Pancreas (tissue), 10 donors: ENCODE results near the gene IL9. TPM values are rescaled to one million over a fixed set of nuclear protein-coding genes. Genes with fewer than 3 reads are reported as not detected.

Experiments
- ATAC-seq, 4 donors: fragments of 200-7000 bp; cut with Tn5 transposase; one replicate each; pipeline versions ENCODE4 v1.8.0 to v1.9.1; 2020; ENCODE audit warnings: mild to moderate bottlenecking in 4 of 4, moderate library complexity in 4 of 4
- DNase-seq, 6 donors: peaks; one replicate each; pipeline ENCODE4 v3.0.0-alpha.2; 2020
- FAIRE-seq: peaks from 2 replicates; lab custom pipeline; 2012; peaks lifted over from hg19 to GRCh38; lab: Jason Lieb, UNC
- H3K27ac ChIP-seq, 4 donors: fragments of 200-600 bp; sonication (generic); 1 replicate in 3 of 4; 2 replicates in 1 of 4; pipeline versions ENCODE4 v1.5.0 to v1.8.0; 2020
- H3K27me3 ChIP-seq, 4 donors: fragments of 200-600 bp; one replicate each; pipeline ENCODE4 v1.8.0; 2021
- H3K36me3 ChIP-seq, 3 donors: fragments of 200-600 bp; sonication (generic) in 1 of 3; one replicate each; pipeline versions ENCODE4 v1.5.0 to v1.8.0; 2020 to 2021
- H3K4me1 ChIP-seq, 3 donors: fragments of 200-600 bp; one replicate each; pipeline ENCODE4 v1.8.0; 2021
- H3K4me3 ChIP-seq, 4 donors: fragments of 200-600 bp; sonication (generic) in 2 of 4; one replicate each; pipeline versions ENCODE4 v1.5.0 to v1.8.0; 2020 to 2021
- H3K9me3 ChIP-seq, 4 donors: fragments of 200-600 bp; one replicate each; pipeline ENCODE4 v1.8.0; 2021
- WGBS, 2 donors: extraction: QIAGEN DNeasy Blood & Tissue Kit; methylation state at CpG; one replicate each; pipeline ENCODE4 v1.1.7; 2013; 5-methylcytosine and 5-hydroxymethylcytosine counted together
- intact Hi-C, 3 donors: fragments of 100-400 bp; cut with DNase I; formaldehyde crosslinking; loops; one replicate each; pipeline versions ENCODE4 v1.11.1 to v1.14.2; 2022
- polyA plus RNA-seq, 2 donors: library from polyadenylated mRNA; stranded (reverse); fragments of 200-250 nt; gene quantifications; one replicate each; pipeline ENCODE4 v1.2.3, GENCODE V29; 2013
- total RNA-seq, 6 donors: library from RNA; stranded (reverse); fragmentation: NEBNext Ultra II Directional in 4 of 6; extraction: Animal tissue kit (Norgen Biotek cat#: 25700) in 4 of 6; gene quantifications; one replicate each; pipeline versions ENCODE4 v1.2.1 to v1.2.4, GENCODE V29; 2021 to 2023
- TF ChIP-seq, protein P1 (sequence below), 4 donors: fragments of 200-600 bp; sonication (generic) in 3 of 4; IDR thresholded peaks; one replicate each; pipeline versions ENCODE4 v1.5.0 to v1.8.0; 2021; ENCODE audit warnings: antibody characterized with exemption in 4 of 4
- donor health status: healthy with polysubstance abuse.
- donor health status: DM: no; HTN: no; CAD: no; lungs with moderate emphysema.
- donor health status: DM: no; HTN: no; CAD: no.
- donor health status: control.
- donor health status: control.
- donor health status: Bipolar disorder and iron deficiency.
- donor health status: DM: yes; HTN: yes; CAD: no.
- donor health status: DM: no; HTN: no; CAD: no.
- donor health status: DM: no; HTN: no; CAD: no.
- donor health status: DM: yes; HTN: yes; CAD: no.

Gene IL9
- total and polyA plus RNA-seq, 8 donors = not detected

DNA sequence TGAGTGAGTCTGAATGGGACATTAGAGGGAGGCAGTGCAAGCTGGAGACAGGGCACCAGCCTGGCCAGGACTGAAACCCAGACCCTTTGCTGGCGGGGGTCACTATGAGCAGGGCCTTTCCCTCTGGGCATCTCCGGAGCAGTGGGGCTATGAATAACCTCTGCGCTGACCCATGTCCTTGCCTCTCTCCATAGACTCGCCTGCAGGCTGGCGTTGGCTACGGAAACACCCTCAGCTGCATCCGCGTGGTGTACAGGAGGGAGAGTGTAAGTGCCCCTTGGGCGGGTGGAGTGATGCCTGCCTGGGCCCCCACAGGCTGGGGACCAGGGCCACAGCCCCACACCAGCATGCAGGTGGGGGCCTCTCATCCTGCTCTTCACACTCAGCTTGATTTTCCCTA is 45.4 kb downstream of the IL9 start:
- H3K4me3 ChIP-seq = no peak overlapping the region
- 91 to 92% methylated on average over 9 of the region's 9 CpGs for WGBS, 2 donors
- H3K9me3 ChIP-seq = no peaks in the 10 kb centered on the region
- H3K27ac ChIP-seq = no peak overlapping the region
- H3K27me3 ChIP-seq = no peaks in the 10 kb centered on the region
- intact Hi-C loops = no loop called here
- DNase-seq (no peak), FAIRE-seq (no peak), ATAC-seq (no peak)
- no peaks in the 10 kb centered on the region for H3K4me1 ChIP-seq
- no peaks in the 10 kb centered on the region for H3K36me3 ChIP-seq
- TF ChIP-seq, protein P1, sequence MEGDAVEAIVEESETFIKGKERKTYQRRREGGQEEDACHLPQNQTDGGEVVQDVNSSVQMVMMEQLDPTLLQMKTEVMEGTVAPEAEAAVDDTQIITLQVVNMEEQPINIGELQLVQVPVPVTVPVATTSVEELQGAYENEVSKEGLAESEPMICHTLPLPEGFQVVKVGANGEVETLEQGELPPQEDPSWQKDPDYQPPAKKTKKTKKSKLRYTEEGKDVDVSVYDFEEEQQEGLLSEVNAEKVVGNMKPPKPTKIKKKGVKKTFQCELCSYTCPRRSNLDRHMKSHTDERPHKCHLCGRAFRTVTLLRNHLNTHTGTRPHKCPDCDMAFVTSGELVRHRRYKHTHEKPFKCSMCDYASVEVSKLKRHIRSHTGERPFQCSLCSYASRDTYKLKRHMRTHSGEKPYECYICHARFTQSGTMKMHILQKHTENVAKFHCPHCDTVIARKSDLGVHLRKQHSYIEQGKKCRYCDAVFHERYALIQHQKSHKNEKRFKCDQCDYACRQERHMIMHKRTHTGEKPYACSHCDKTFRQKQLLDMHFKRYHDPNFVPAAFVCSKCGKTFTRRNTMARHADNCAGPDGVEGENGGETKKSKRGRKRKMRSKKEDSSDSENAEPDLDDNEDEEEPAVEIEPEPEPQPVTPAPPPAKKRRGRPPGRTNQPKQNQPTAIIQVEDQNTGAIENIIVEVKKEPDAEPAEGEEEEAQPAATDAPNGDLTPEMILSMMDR (IDR thresholded peaks at IDR 0.05) = no peak

DNA sequence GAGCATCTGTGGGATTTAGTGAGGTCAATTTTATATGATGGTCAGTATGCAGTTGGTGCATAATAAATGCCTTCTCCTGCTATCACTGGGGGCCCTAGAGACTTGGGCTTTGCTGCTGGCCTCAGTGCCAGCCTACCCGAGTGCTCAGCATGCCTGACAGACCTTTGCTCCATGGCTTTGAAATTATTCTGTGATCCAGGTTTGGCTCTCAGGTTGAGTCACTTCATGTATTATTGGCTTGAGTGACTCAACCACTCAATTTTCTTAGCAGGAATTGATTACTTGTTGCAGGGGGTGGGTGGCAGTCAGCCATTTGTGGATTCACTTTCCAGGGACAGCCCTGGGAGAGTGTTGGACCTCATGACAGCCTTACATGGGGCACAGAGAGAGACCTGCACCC is 47.7 kb downstream of the IL9 start:
- intact Hi-C loops = no loop called here
- Histone ChIP-seq H3K36me3 (no peaks in the 10 kb centered on the region), H3K27ac (no peak overlapping the region), H3K9me3 (no peaks in the 10 kb centered on the region), H3K4me1 (no peaks in the 10 kb centered on the region), H3K4me3 (no peak overlapping the region), H3K27me3 (no peaks in the 10 kb centered on the region)
- FAIRE-seq (no peak), ATAC-seq (no peak), DNase-seq (no peak)
- WGBS, 2 donors = 86% methylated on average over 1 of the region's 1 CpG
- TF ChIP-seq, protein P1 (IDR thresholded peaks at IDR 0.05) = no peak

DNA sequence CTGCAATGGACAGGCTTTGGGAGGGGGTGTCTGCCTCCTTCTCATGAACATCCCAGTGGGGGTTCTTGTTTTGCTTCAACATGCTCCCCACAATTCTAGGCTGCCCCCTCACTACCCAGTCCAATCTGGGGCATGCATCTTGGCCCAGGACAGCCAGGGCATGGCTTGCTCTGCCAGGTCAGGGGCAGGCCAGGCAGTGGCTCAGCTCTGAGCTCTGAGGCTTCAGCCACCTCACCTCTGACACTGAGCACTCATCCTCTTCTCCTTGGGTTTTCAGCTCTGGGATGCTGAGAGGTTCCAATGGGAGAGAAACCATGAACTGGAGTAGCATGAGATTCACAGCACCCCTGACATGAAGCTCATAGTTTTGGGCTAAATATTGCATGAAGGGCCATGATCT is 49.3 kb downstream of the IL9 start:
- no peak for DNase-seq
- TF ChIP-seq, protein P1 (IDR thresholded peaks at IDR 0.05) = no peak
- FAIRE-seq = no peak
- Histone ChIP-seq H3K9me3 (no peaks in the 10 kb centered on the region), H3K36me3 (no peaks in the 10 kb centered on the region), H3K27me3 (no peaks in the 10 kb centered on the region), H3K4me1 (no peaks in the 10 kb centered on the region), H3K4me3 (no peak overlapping the region), H3K27ac (no peak overlapping the region)
- ATAC-seq = no peak
- intact Hi-C loops = no loop called here

DNA sequence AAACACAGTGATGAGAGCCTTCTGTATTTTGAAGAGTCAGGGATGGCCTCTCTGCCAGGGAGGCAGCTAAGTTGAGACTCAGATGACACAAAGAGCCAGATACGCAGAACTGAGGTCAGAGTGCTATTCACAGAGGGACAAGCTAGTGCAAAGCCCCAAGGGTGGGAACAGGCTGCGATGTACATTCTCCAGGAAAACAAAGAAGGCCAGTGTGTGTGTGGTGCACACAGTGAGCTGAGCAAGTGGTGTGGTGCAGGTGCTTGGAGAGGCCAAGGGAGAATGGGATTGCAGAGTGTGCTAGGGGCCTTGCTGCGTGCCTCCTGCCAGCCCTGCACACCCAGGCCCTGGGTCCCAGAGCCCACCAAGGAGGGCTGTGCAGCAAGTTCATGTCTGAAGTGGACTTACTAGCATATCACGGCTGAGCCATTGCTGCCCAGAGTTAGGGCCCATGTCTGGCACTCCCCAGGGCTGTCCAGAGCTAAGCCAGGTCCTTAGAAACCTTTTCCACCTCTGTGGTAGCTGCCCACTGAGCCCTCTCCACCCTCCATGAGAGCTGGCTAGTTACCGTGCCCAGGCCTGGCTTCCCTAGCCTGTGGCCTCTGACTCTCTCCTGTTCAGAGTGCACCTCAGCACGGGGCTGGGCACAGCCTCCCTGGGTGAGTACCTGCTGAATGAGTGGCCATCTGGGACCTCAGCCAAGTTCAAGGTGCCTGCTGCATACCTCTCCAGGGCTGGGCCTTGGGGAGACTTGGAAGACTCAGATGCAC is 51.9 kb downstream of the IL9 start:
- H3K27me3 ChIP-seq = no peaks in the 10 kb centered on the region
- DNase-seq (no peak), ATAC-seq (no peak), FAIRE-seq (no peak)
- H3K36me3 ChIP-seq = no peaks in the 10 kb centered on the region
- no peak overlapping the region for H3K4me3 ChIP-seq
- H3K9me3 ChIP-seq = no peaks in the 10 kb centered on the region
- TF ChIP-seq, protein P1 (IDR thresholded peaks at IDR 0.05) = no peak
- 80 to 86% methylated on average over 6 of the region's 6 CpGs for WGBS, 2 donors
- H3K27ac ChIP-seq = no peak overlapping the region
- intact Hi-C loops = no loop called here
- no peaks in the 10 kb centered on the region for H3K4me1 ChIP-seq

DNA sequence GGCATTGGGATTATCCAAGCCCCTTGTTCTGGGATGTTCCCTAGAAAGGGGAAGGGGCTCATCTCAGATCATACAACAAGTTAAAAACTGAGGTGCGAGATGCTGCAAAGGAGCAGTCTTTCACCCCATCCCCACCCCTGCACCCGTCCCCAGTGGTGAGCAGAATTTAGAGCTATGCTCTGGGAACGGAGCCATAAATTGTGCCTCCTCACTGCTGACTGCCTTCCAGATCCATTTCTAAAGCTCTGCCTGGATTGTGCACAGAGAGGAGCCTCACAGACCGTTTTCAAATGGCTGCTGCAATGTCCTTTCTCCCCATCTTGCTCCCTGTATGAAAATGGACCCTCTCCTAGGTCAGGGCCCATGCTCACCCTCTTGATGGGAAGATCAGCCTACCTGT is 52.9 kb downstream of the IL9 start:
- WGBS, 2 donors = 73 to 75% methylated on average over 4 of the region's 4 CpGs
- H3K27ac ChIP-seq = no peak overlapping the region
- intact Hi-C loops = no loop called here
- H3K27me3 ChIP-seq = no peaks in the 10 kb centered on the region
- no peaks in the 10 kb centered on the region for H3K36me3 ChIP-seq
- H3K9me3 ChIP-seq = no peaks in the 10 kb centered on the region
- H3K4me1 ChIP-seq = no peaks in the 10 kb centered on the region
- no peak for FAIRE-seq
- DNase-seq = no peak
- ATAC-seq = no peak
- TF ChIP-seq, protein P1 (IDR thresholded peaks at IDR 0.05) = no peak
- no peak overlapping the region for H3K4me3 ChIP-seq
